Erythroblast (primary cell): ENCODE measurements around the gene ETV7.

Experiments used
- GATA1 ChIP-seq: IDR thresholded peaks from 2 replicates; pipeline ENCODE4 v1.6.1; 2011; ENCODE audit warnings: low read depth, mild to moderate bottlenecking, control low read depth, low read length, moderate library complexity
- POLR2A ChIP-seq: IDR thresholded peaks from 2 replicates; pipeline ENCODE4 v1.6.1; 2011; ENCODE audit warnings: mild to moderate bottlenecking, low read length

GRCh38 chr6:36324191-36324590 is 63.3 kb downstream of the ETV7 start:
- TF ChIP-seq POLR2A = no peak
- no peak for TF ChIP-seq GATA1
